Astrocyte (in vitro differentiated cells and primary cell): ENCODE data around the gene MORN1. TPM values are rescaled to one million over a fixed set of nuclear protein-coding genes. Genes with fewer than 3 reads are reported as not detected.

ENCODE experiments used
- DNase-seq: peaks from one replicate; pipeline ENCODE4 v3.0.0-alpha.2; 2010; ENCODE audit warnings: low read depth
- FAIRE-seq: peaks from 2 replicates; lab custom pipeline; 2011; peaks lifted over from hg19 to GRCh38; lab: Jason Lieb, UNC
- H2AFZ ChIP-seq: 2 replicates; pipeline ENCODE4 v1.6.0; 2012; ENCODE audit warnings: low read depth, low read length, inconsistent platforms
- H3K27ac ChIP-seq: 2 replicates; pipeline ENCODE4 v1.5.1; 2011; ENCODE audit warnings: low read depth, low read length, inconsistent platforms
- H3K27me3 ChIP-seq: 2 replicates; pipeline ENCODE4 v1.6.0; 2011; ENCODE audit warnings: low read length, inconsistent platforms; ENCODE audit not compliant: insufficient read depth
- H3K36me3 ChIP-seq: 2 replicates; pipeline ENCODE4 v1.5.1; 2011; ENCODE audit warnings: low read length, inconsistent platforms; ENCODE audit not compliant: insufficient read depth
- H3K4me1 ChIP-seq: 2 replicates; pipeline ENCODE4 v1.5.1; 2011; ENCODE audit warnings: low read length, inconsistent platforms; ENCODE audit not compliant: insufficient read depth
- H3K4me2 ChIP-seq: 2 replicates; pipeline ENCODE4 v1.6.0; 2012; ENCODE audit warnings: low read length, inconsistent platforms
- H3K4me3 ChIP-seq: 2 replicates; pipeline ENCODE4 v1.5.1; 2011; ENCODE audit warnings: low read depth, mild to moderate bottlenecking, low read length, inconsistent platforms; ENCODE audit not compliant: insufficient read depth
- H3K79me2 ChIP-seq: 2 replicates; pipeline ENCODE4 v1.6.0; 2012; ENCODE audit warnings: mild to moderate bottlenecking, low read length, inconsistent platforms; ENCODE audit not compliant: insufficient read depth
- H3K9ac ChIP-seq: 2 replicates; pipeline ENCODE4 v1.6.0; 2012; ENCODE audit warnings: mild to moderate bottlenecking, low read length, inconsistent platforms
- H3K9me3 ChIP-seq: 2 replicates; pipeline ENCODE4 v1.5.1; 2012; ENCODE audit warnings: low read depth, mild to moderate bottlenecking, low read length, inconsistent platforms; ENCODE audit not compliant: insufficient read depth
- H4K20me1 ChIP-seq: 2 replicates; pipeline ENCODE4 v1.6.0; 2012; ENCODE audit warnings: low read length, inconsistent platforms; ENCODE audit not compliant: insufficient read depth
- H3K27ac Mint-ChIP-seq: one replicate; pipeline ENCODE4 v1.8.0; 2021; ENCODE audit warnings: mild to moderate bottlenecking, mixed read lengths; ENCODE audit not compliant: unreplicated experiment
- H3K27me3 Mint-ChIP-seq: one replicate; pipeline ENCODE4 v1.8.0; 2021; ENCODE audit warnings: low read depth, mixed read lengths; ENCODE audit not compliant: unreplicated experiment
- H3K36me3 Mint-ChIP-seq: one replicate; pipeline ENCODE4 v1.8.0; 2021; ENCODE audit warnings: low read depth, mixed read lengths; ENCODE audit not compliant: unreplicated experiment
- H3K4me1 Mint-ChIP-seq: one replicate; pipeline ENCODE4 v1.8.0; 2021; ENCODE audit warnings: low read depth, mixed read lengths; ENCODE audit not compliant: unreplicated experiment
- H3K4me3 Mint-ChIP-seq: one replicate; pipeline ENCODE4 v1.8.0; 2021; ENCODE audit warnings: mild to moderate bottlenecking, moderate library complexity, mixed read lengths; ENCODE audit not compliant: unreplicated experiment
- H3K9me3 Mint-ChIP-seq: one replicate; pipeline ENCODE4 v1.8.0; 2021; ENCODE audit warnings: mild to moderate bottlenecking, mixed read lengths; ENCODE audit not compliant: unreplicated experiment
- CTCF ChIP-seq: IDR thresholded peaks from 2 replicates; pipeline ENCODE4 v1.5.1; 2011; ENCODE audit warnings: low read depth, mild to moderate bottlenecking, inconsistent platforms, low read length, moderate library complexity; ENCODE audit not compliant: insufficient read depth
- EZH2 ChIP-seq: IDR thresholded peaks from 2 replicates; pipeline ENCODE4 v1.6.1; 2012; ENCODE audit warnings: mild to moderate bottlenecking, low read length, inconsistent platforms; ENCODE audit not compliant: insufficient read depth
- total RNA-seq: library from RNA; stranded (reverse); gene quantifications from 2 replicates; pipeline ENCODE4 v1.2.1, GENCODE V29; 2021

MORN1 gene
- total RNA-seq, 1 donor from 2014 or later: 9.2 TPM

DNA sequence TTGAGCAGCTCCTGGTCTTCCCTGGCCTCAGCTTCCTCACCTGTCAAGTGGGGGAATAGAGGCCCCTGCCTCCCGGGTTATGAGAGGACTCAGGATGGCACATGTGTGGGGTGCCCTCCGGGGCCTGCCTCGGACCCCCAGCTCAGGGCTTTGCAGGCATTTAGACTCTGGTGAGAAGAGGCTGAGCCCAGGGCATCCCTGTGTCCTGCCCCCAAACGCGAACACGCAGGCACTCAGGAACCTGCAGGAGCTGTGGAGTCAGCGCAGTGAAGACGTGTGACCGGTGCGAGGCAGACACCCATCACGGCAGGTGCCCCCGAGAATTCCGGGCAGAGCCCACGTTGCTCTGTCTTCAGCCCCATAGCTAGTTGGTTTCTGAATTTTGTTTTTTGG, 26.5 kb upstream of the MORN1 start:
- H3K36me3 ChIP-seq: no peaks in the 10 kb centered on the region
- no peak overlapping the region for H3K4me3 ChIP-seq
- no peak overlapping the region for H3K9ac ChIP-seq
- Mint-ChIP-seq H3K27me3 (peaks cover 20% of the 10 kb centered on the region), H3K9me3 (peaks cover under 1% of the 10 kb centered on the region), H3K27ac (no peak overlapping the region), H3K4me1 (peaks cover 9% of the 10 kb centered on the region), H3K4me3 (no peak overlapping the region), H3K36me3 (peaks cover 2% of the 10 kb centered on the region)
- H4K20me1 ChIP-seq: no peaks in the 10 kb centered on the region
- peaks cover 3% of the 10 kb centered on the region for H3K79me2 ChIP-seq
- no peak overlapping the region for H3K4me2 ChIP-seq
- H3K4me1 ChIP-seq: peaks cover 15% of the 10 kb centered on the region
- no peak for DNase-seq
- no peak overlapping the region for H3K27ac ChIP-seq
- no peaks in the 10 kb centered on the region for H3K9me3 ChIP-seq
- H2AFZ ChIP-seq: no peak overlapping the region
- no peak for FAIRE-seq
- peaks cover 4% of the 10 kb centered on the region for H3K27me3 ChIP-seq
- TF ChIP-seq EZH2: no peak
- TF ChIP-seq CTCF: no peak

DNA sequence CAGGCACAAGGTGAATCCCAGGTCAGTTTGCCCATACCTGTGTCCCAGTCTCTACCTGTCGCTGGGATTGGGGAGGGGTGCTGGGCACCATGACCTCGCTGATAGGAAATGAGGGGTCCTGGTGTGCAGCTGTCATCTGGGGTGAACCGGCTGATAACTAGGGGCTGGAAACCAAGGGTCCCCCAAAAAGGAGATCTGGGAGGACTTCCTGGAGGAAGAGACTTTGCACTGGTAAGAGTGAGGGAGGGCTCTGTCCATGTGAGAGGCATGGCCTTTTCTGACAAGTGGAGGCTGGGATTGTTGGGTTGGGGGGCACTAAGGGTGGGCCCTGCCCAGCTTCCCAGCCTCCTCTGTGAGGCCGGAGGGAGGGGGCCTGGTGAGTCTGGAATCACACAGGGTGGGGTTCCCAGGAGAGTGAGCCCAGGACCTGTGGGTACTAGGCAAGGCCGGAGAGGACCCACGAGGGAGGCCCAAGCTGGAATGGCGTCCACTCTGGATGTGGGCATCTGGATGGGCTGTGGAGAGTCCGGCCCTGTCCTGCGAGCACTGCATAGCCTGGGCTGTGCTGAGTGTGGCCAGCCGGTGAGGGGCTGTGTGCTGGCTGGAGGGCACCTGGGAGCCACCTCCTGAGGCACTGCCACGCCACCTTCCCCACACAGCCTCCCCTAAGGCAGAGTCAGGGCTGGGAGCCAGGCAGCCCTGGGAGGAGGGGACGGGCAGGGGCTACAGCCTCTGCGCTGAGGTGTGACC, 25.9 kb upstream of the MORN1 start:
- peaks cover 16% of the 10 kb centered on the region for H3K4me1 ChIP-seq
- Mint-ChIP-seq H3K4me3 (no peak overlapping the region), H3K36me3 (peaks cover 2% of the 10 kb centered on the region), H3K4me1 (peaks cover 9% of the 10 kb centered on the region), H3K9me3 (no peaks in the 10 kb centered on the region), H3K27me3 (peaks cover 18% of the 10 kb centered on the region), H3K27ac (no peak overlapping the region)
- no peak for TF ChIP-seq EZH2
- TF ChIP-seq CTCF: no peak
- DNase-seq: no peak
- FAIRE-seq: no peak
- H3K27ac ChIP-seq: no peak overlapping the region
- H3K36me3 ChIP-seq: no peaks in the 10 kb centered on the region
- no peak overlapping the region for H3K4me3 ChIP-seq
- no peak overlapping the region for H2AFZ ChIP-seq
- H4K20me1 ChIP-seq: no peaks in the 10 kb centered on the region
- no peaks in the 10 kb centered on the region for H3K9me3 ChIP-seq
- peaks cover 4% of the 10 kb centered on the region for H3K27me3 ChIP-seq
- no peak overlapping the region for H3K4me2 ChIP-seq
- H3K79me2 ChIP-seq: peaks cover 6% of the 10 kb centered on the region
- H3K9ac ChIP-seq: no peak overlapping the region

GRCh38 chr1:2416403-2416802, 25.0 kb upstream of the MORN1 start:
- Histone ChIP-seq H3K4me3 (no peak overlapping the region), H3K79me2 (peaks cover 14% of the 10 kb centered on the region), H3K27ac (no peak overlapping the region), H2AFZ (no peak overlapping the region), H3K36me3 (no peaks in the 10 kb centered on the region), H4K20me1 (no peaks in the 10 kb centered on the region), H3K4me1 (peaks cover 21% of the 10 kb centered on the region), H3K4me2 (no peak overlapping the region), H3K9me3 (no peaks in the 10 kb centered on the region), H3K27me3 (peaks cover 4% of the 10 kb centered on the region), H3K9ac (no peak overlapping the region)
- H3K4me1 Mint-ChIP-seq: peaks cover 9% of the 10 kb centered on the region
- H3K27ac Mint-ChIP-seq: no peak overlapping the region
- no peaks in the 10 kb centered on the region for H3K9me3 Mint-ChIP-seq
- DNase-seq: no peak
- FAIRE-seq: no peak
- H3K27me3 Mint-ChIP-seq: peaks cover 14% of the 10 kb centered on the region
- TF ChIP-seq CTCF (no peak), EZH2 (no peak)
- no peak overlapping the region for H3K4me3 Mint-ChIP-seq
- peaks cover 2% of the 10 kb centered on the region for H3K36me3 Mint-ChIP-seq
